Measurements from ENCODE around the gene ABI3BP. TPM values are rescaled to one million over a fixed set of nuclear protein-coding genes. Genes with fewer than 3 reads are reported as not detected.

ABI3BP gene
- total RNA-seq, 1 donor from 2014 or later: not detected

DNA sequence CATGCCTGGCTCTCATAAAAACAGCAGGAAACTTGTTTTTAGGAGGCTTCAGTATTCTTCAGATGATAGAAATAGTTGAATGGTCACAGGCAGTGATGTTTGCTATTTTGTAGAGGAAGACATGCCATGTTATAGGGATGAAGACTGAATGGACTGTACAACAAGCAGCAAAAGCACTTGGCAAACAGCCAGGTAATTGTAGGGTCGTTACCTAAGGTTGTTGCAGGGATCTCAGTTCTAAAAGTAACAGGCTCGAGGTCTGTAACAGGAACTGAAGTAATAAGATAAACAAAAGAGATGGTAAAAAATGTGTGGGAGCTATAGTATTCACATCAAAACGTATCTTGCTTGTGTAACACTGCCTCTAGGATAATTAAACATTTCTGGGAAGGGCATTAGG lies 167.6 kb downstream of the ABI3BP start:
- DNase-seq (ENCODE audit: low read depth, low spot score): no peak

DNA sequence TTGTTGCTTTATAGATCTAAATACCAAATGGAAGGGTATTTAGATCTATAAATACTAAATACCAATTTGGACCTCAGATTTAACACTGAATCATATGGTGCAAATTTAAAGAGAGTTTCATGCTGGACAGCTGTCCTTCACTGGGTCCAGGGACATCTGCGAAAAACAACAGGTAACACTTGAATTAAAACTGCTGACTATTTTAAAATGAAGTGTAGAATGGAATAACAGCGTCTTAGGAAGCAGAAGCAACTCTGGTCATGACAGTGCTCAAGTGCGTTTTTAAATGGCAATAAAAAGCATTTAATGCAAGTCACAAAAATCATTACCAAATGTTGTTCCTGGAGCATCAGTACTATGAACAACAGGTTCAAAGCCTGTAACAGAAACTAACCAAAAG lies 177.6 kb downstream of the ABI3BP start:
- TF ChIP-seq, protein P1, sequence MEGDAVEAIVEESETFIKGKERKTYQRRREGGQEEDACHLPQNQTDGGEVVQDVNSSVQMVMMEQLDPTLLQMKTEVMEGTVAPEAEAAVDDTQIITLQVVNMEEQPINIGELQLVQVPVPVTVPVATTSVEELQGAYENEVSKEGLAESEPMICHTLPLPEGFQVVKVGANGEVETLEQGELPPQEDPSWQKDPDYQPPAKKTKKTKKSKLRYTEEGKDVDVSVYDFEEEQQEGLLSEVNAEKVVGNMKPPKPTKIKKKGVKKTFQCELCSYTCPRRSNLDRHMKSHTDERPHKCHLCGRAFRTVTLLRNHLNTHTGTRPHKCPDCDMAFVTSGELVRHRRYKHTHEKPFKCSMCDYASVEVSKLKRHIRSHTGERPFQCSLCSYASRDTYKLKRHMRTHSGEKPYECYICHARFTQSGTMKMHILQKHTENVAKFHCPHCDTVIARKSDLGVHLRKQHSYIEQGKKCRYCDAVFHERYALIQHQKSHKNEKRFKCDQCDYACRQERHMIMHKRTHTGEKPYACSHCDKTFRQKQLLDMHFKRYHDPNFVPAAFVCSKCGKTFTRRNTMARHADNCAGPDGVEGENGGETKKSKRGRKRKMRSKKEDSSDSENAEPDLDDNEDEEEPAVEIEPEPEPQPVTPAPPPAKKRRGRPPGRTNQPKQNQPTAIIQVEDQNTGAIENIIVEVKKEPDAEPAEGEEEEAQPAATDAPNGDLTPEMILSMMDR (conservative IDR thresholded peaks at IDR 0.05): no peak
- Mint-ChIP-seq H3K27ac (ENCODE audit: unreplicated experiment) (no peak overlapping the region), H3K4me1 (no peaks in the 10 kb centered on the region), H3K9me3 (no peaks in the 10 kb centered on the region), H3K27me3 (ENCODE audit: low read depth) (peaks cover 8% of the 10 kb centered on the region), H3K36me3 (ENCODE audit: low read depth) (no peaks in the 10 kb centered on the region), H3K4me3 (no peak overlapping the region)
- no peak for DNase-seq (ENCODE audit: low read depth, low spot score)

More for the DNA sequence above, 167.6 kb downstream of the ABI3BP start:
- TF ChIP-seq, protein P1 (conservative IDR thresholded peaks at IDR 0.05): no peak
- Mint-ChIP-seq H3K4me1 (peaks cover 7% of the 10 kb centered on the region), H3K27ac (ENCODE audit: unreplicated experiment) (no peak overlapping the region), H3K27me3 (ENCODE audit: low read depth) (no peaks in the 10 kb centered on the region), H3K4me3 (no peak overlapping the region), H3K36me3 (ENCODE audit: low read depth) (no peaks in the 10 kb centered on the region), H3K9me3 (peaks cover 14% of the 10 kb centered on the region)

DNA sequence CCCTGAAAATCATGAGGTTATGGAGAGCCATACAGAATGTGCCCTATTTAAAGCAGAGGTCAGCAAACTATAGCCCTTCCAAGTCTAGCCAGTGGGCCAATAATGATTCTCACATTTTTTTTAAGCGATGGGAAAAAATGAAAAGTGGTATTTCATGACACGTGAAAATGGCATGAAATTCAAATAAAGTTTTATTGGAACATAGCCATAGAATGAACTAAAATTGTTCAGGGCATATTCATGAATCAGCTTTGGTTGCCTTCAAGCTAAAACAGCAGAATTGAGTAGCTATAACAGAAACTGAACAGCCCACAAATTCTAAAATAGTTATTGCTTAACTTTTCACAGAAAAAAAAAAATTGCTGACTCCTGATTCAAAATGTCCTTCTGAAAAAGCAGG lies 179.4 kb downstream of the ABI3BP start:
- no peak for DNase-seq (ENCODE audit: low read depth, low spot score)
- no peaks in the 10 kb centered on the region for H3K36me3 Mint-ChIP-seq (ENCODE audit: low read depth)
- H3K27ac Mint-ChIP-seq (ENCODE audit: unreplicated experiment): no peak overlapping the region
- TF ChIP-seq, protein P1 (conservative IDR thresholded peaks at IDR 0.05): no peak
- peaks cover 8% of the 10 kb centered on the region for H3K27me3 Mint-ChIP-seq (ENCODE audit: low read depth)
- no peaks in the 10 kb centered on the region for H3K4me1 Mint-ChIP-seq
- H3K9me3 Mint-ChIP-seq: no peaks in the 10 kb centered on the region
- H3K4me3 Mint-ChIP-seq: no peak overlapping the region

DNA sequence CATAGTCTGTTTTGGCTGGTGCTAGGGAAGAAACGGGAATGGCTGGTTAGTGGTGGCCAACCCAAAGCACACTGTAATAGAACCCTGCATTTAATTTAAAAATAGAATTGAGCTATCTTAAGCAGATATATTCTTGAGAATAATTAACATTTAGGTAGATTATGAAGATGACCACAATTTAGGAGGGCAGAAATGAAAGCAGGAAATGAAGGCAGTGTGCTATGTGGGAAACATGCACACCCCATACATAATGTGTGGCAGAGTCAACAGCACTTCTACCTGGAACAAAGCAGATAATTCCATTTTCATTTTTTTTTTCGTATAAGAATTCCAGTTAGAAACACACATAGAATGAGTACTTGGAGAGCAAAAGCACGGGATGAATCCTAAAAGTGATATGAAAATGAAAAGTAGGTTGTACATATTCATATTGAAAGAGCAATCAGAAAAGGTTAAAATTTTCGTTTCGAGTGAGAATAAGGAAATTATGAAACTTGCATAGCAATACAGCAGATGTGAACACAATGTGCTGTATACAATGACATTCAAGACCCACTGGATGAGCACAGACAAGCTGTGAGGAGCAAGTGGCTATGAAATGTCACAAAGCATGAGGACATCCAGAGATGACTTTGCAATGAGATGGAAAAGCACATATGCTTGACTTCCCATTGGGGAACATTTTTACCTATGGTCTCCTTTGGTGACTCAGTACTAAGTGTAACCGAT lies 181.3 kb downstream of the ABI3BP start:
- no peaks in the 10 kb centered on the region for H3K36me3 Mint-ChIP-seq (ENCODE audit: low read depth)
- TF ChIP-seq, protein P1 (conservative IDR thresholded peaks at IDR 0.05): no peak
- H3K27ac Mint-ChIP-seq (ENCODE audit: unreplicated experiment): no peak overlapping the region
- H3K4me3 Mint-ChIP-seq: no peak overlapping the region
- peaks cover 8% of the 10 kb centered on the region for H3K27me3 Mint-ChIP-seq (ENCODE audit: low read depth)
- H3K9me3 Mint-ChIP-seq: no peaks in the 10 kb centered on the region
- DNase-seq (ENCODE audit: low read depth, low spot score): no peak
- H3K4me1 Mint-ChIP-seq: no peaks in the 10 kb centered on the region

DNA sequence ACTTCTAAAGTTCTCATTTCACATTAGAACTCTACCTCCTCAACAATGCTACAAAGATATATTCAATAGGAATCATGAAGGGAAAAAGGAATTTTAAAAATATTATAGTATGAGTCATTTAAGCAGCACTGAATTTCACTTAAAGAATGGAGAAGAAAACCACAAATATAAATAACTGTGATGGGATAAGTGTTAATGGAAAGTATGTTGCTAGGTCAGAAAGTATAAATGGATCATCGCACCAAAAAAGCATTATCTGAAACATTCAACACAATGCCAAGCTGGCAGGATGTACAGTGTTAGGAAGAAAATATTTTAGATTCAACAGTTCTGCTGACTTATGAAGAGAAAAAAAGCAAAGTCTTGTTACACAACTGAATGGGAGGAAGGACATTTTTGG lies 182.6 kb downstream of the ABI3BP start:
- no peaks in the 10 kb centered on the region for H3K36me3 Mint-ChIP-seq (ENCODE audit: low read depth)
- no peak overlapping the region for H3K27ac Mint-ChIP-seq (ENCODE audit: unreplicated experiment)

More for the DNA sequence above, 182.6 kb downstream of the ABI3BP start:
- H3K27me3 Mint-ChIP-seq (ENCODE audit: low read depth): peaks cover 3% of the 10 kb centered on the region
- no peak for DNase-seq (ENCODE audit: low read depth, low spot score)
- TF ChIP-seq, protein P1 (conservative IDR thresholded peaks at IDR 0.05): no peak
- no peak overlapping the region for H3K4me3 Mint-ChIP-seq
- H3K9me3 Mint-ChIP-seq: no peaks in the 10 kb centered on the region
- no peaks in the 10 kb centered on the region for H3K4me1 Mint-ChIP-seq

Data from neural crest cell (in vitro differentiated cells).